Activated naive CD4-positive, alpha-beta T cell treated with Interleukin-2 at 50 U/mL for 16 hours (primary cell): ENCODE data around the gene SMIM29.

ENCODE experiments used
- DNase-seq: peaks from one replicate; pipeline ENCODE4 v3.0.0-alpha.2; 2020

The SMIM29 gene

GRCh38 chr6:34223956-34224940 lies 24.6 kb downstream of the SMIM29 start:
- peak; percentile 94 for DNase-seq

DNA sequence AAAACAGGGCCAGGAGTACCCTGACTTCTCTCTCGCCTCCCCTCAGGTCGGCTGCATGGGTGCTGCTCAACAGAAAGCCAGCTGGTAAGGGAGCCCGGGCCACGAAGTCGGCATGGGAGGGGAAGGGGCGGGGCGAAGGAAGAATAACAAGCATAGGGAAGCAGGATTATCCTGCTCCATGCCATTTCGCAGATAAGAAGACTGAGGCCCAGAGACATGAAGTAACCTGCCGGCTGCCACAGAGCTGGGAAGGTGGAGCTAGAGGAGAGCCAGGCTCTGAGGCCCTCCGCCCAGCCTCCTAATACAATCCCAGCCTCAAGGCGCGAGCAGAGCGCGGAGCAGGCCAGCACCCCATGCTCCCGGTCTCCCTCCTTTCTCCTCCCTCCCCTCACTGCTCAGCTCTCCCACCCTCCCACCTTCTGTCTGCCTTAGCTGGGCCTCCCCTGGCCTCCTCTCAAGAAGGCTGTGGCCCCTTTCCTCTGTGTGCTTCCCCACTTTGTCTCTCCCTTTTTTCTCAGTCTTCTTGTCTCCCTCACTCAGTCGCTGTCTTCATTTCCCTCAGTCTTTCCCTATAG lies 25.3 kb downstream of the SMIM29 start:
- no peak for DNase-seq

DNA sequence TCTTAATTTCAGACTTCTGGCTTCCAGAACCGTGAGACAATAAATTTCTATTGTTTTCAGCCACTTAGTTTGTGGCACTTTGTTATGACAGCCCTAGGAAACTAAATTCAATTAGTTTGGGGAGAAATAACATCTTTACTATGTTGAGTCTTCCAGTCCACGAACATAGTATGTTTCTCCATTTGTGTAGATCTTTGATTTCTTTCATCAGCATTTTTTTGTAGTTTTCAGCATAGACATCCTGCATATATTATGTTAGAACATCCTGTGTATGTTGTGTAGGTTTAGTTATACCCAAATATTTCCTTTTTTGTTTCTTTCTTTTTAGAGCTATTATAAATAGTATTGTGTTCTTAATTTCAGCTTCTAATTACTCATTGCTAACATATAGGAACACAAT lies 30.1 kb downstream of the SMIM29 start:
- no peak for DNase-seq

- no peak for DNase-seq
Measured at GRCh38 chr6:34213772-34214171, 35.0 kb downstream of the SMIM29 start.

- peak; percentile 43 for DNase-seq
Measured at GRCh38 chr6:34207695-34208443, 40.9 kb downstream of the SMIM29 start.

- no peak for DNase-seq
Measured at GRCh38 chr6:34206726-34207125, 42.1 kb downstream of the SMIM29 start.

DNA sequence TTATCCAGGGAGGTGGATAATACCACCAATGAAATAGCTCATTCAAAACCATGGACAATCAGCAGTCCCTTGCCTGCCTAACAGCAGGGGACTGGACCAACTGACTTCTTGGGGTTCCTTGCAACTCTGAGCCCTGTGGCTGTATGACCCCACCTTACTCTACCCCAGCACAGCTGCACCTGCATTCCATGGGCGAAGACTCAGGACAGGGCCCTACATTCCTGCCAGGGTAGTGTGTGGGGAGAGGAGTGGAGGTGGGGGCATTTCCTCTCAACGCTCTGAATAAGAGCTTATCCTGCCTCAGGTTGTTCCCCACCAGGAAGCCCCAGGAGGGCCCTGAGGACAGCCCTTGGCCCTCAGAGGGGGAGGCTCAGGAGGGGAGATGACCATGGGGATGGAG lies 42.9 kb downstream of the SMIM29 start:
- no peak for DNase-seq

DNA sequence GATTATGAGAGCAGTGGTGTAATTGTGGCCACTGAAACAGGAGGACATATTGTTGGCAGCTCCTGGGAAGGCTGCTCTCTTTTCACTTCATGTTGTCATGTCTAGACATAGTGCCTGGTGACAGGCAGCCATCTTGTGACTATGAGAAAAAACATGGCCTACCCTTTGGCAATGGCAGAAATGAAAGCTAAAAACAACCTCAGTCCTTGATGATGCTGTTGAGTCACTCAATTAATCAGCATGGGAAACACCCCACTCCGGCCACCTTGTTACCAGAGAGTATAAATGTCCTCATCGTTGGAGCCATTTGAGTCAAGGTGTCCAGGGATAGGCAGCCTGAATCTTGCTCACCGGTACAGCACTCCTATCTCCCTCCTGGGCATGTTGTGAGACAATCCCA lies 43.3 kb downstream of the SMIM29 start:
- DNase-seq, result no peak

DNA sequence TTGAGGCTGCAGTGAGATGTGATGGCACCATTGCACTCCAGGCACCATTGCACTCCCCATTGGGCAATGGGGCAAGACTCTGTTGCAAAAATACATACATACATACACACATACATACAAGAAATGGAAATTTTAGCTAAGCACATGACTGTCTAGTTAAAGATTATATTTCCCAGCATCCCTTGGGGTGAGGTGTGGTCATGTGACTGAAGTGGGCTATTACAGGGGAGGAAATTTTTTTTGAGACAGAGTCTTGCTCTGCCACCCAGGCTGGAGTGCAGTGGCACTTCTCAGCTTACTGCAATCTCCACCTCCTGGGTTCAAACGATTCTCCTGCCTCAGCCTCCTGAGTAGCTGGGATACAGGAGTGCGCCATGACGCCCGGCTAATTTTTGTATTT lies 44.1 kb downstream of the SMIM29 start:
- no peak for DNase-seq

DNA sequence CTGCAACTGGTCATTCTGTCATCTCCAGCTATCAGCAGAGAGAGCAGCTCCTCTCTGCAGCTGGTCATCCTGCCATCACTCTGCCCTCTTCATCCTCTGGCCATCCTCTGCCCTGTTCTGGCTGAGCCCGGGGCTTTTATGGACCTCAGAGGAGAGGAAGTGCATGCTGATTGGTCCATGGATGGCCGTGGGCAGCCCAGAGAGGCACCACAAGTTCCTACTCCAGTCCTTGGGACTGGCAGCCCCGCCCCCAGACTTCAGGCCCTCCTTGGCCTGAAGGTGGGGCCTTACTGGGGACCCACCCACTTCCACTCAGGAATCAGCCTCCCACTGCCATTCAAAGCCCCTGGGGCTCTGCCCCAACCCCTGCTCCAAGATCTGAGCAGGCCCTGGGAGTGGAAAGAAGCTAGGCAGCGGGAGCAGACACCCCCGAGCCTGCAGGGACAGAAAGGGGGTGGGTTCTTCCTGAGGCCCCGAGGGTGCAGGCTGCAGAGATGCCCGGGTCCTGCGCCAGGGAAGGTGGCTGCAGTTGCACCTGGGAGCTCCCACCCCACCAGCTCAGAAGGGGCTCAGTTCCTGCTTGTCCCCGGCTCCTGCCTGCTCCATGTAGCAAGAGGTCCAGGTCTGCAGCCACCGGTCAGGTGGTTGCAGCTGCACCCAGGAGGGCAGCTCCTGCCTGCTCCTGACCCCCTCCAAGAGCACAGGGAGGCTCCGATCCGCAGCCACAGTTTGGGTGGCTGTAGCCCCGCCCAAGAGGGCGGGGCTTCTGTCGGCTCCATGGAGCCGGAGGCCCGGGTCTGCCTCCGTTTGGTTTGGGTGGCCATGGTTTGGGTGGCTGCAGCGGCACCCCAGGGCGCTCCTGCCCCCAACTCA lies 46.2 kb downstream of the SMIM29 start:
- DNase-seq, result no peak

DNA sequence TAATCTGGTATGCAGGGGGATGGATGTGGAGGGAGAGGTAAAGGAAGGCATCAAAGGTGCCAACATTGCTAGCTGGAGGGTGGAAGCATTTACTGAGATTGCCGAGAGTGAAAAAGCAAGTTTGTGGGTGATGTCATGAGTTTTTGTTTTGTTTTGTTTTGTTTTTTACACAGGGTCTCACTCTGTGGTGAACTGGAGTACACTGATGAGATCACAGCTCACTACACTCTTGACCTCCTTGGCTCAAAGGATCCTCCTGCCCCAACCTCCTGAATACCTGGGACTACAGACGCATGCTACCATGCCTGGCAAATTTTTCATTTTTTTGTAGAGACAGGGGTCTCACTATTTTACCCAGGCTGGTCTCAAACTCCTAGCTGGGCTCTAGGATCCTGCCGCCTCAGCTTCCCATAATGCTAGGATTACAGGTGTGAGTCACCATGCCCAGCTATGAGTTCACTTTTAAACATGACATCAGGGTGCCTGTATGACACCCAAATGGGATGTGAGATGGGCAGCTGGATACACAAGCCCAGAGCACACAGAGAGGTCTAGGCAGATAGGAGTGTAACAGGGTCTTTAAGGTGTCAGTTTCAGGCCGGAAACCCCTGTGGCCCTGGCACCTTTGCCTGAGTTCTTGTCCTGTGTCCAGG lies 47.2 kb downstream of the SMIM29 start:
- DNase-seq, result no peak

GRCh38 chr6:34200340-34200971 lies 48.4 kb downstream of the SMIM29 start:
- no peak for DNase-seq

- DNase-seq, result no peak
Measured at GRCh38 chr6:34196833-34197195, 52.0 kb downstream of the SMIM29 start.
